Measurements from ENCODE around the gene E2F2.

DNA sequence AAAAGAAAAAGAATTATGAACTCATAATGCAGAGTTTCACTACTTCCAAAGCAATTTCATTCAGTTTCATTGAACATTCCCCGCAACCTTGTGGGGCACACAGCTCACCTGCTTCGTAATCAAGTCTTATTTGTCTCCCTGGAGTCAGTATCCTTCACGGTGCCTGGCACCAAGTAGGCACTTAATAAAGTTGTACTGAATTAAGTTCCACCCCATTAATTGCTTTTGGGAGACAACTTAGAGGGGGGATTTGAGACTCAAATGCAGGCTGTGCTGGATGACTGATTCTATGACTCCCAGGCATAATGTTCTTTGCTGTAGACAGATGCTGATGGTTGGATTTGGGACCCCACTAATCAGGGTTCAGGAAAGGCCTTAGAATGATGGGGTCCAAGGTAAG is 34.7 kb upstream of the E2F2 start:
- TF ChIP-seq, protein P1, sequence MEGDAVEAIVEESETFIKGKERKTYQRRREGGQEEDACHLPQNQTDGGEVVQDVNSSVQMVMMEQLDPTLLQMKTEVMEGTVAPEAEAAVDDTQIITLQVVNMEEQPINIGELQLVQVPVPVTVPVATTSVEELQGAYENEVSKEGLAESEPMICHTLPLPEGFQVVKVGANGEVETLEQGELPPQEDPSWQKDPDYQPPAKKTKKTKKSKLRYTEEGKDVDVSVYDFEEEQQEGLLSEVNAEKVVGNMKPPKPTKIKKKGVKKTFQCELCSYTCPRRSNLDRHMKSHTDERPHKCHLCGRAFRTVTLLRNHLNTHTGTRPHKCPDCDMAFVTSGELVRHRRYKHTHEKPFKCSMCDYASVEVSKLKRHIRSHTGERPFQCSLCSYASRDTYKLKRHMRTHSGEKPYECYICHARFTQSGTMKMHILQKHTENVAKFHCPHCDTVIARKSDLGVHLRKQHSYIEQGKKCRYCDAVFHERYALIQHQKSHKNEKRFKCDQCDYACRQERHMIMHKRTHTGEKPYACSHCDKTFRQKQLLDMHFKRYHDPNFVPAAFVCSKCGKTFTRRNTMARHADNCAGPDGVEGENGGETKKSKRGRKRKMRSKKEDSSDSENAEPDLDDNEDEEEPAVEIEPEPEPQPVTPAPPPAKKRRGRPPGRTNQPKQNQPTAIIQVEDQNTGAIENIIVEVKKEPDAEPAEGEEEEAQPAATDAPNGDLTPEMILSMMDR (IDR thresholded peaks at IDR 0.05) = no peak
- no peak for TF ChIP-seq SMC3 (IDR thresholded peaks at IDR 0.05; ENCODE audit: low read depth, low read length)

Data from SK-N-SH (cell line).